Stimulated activated CD8-positive, alpha-beta memory T cell treated with anti-CD3 and anti-CD28 coated beads, Interleukin-4, amount 100 ng/mL, for 1 hour (primary cell): Measurements from ENCODE around the gene S1PR2.
A peak's percentile ranks its signal among the peaks of the same experiment; 100 is the strongest.
"Not testable (repeated sequence)": the region's sequence is repeated elsewhere in the genome, so short reads cannot be mapped to it uniquely, and the experiment has no call there.

ENCODE experiments used
- DNase-seq, 2 donors: peaks; one replicate each; pipeline ENCODE4 v3.0.0-alpha.2; 2020; ENCODE audit warnings: low read depth in 2 of 2, low spot score in 1 of 2

S1PR2 gene

GRCh38 chr19:10226021-10226375 lies 5.1 kb downstream of the S1PR2 start:
- DNase-seq: no peak

DNA sequence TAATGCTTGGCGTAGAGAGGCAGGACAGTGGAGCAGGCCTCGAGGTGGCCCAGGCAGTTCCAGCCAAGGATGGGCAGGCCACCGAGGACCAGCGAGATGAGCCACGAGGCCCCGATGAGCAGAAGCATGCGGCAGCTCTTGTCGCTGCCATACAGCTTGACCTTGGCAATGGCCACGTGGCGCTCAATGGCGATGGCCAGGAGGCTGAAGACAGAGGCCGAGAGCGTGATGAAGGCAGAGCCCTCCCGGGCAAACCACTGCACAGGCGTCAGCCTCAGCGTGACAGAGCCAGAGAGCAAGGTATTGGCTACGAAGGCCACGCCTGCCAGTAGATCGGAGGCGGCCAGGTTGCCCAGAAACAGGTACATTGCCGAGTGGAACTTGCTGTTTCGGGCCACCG lies 6.8 kb downstream of the S1PR2 start:
- DNase-seq: no peak

- no peak for DNase-seq
These were observed 7.5 kb downstream of the S1PR2 start for GRCh38 chr19:10223488-10224213.

DNA sequence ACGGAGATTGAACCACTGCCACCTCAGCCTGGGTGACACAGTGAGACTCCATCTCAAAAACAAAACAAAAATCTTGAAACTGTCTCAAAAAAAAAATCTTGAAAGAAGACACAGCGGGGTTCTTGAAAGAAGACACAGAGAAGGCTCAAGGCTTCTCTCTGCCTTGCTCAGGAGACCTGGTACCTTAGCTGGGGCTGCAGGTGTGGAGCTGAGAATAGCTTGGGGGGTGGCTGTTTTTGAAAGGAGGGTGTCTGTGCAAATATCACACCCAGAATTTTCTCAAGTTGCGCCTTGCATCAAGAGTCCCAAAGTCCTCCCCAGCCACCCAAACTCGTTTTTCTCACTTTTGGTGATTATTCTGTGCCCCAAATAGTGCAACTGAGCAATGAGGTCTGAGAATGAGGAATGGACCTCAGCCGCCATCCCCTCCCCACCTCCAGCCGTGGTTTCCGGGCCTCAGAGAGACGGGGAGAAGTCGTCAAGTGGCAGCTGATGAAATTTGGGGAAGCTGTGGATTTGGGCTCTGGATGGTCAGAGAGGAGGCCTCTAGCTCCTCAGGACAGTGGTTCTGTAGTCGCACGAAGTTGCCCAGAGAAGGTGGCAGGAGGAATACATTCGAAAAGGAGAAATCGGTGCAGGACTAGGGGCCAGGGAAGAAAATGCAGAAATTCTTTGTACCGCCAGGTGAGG lies 8.8 kb downstream of the S1PR2 start:
- no peak for DNase-seq

DNA sequence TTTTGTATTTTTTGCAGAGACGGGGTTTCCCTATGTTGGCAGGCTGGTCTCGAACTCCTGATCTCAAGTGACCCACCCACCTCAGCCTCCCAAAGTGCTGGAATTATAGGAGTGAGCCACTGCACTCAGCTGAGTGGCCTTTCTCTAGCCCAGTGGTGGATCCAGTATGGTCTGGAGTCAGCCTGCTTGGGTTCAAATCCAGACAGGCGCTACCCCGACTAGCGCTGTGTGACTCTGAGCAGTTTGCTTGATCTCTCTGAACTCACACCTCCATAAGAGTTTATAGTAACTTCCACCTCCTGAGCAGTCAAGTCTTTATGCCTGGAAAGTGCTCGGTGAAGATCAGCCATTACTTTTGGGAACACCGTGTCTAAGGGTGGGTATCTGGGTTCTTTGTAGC lies 10.4 kb downstream of the S1PR2 start:
- DNase-seq: no peak

GRCh38 chr19:10219678-10220077 lies 11.5 kb downstream of the S1PR2 start:
- DNase-seq: no peak

DNA sequence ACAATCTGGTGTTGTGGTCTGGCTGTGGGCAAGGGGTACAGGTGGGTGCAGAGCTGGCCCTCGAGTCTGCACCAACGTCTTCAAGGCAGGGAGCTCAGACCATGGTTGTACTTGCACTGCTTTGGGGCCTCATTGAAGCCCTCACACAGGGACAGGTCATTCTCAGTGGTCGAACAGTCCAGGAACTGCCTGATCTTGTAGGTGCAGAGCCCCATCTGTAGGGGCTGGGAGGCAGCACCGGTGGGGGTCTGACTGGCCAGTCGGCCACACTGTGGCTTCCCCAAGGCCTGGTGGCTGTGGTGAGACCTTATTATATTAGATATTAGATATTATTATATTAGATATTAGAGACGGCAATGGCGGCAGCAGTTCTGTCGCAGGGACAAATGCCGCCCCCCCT lies 14.0 kb downstream of the S1PR2 start:
- DNase-seq: no peak

GRCh38 chr19:10214784-10215183 lies 16.3 kb downstream of the S1PR2 start:
- no peak for DNase-seq

DNA sequence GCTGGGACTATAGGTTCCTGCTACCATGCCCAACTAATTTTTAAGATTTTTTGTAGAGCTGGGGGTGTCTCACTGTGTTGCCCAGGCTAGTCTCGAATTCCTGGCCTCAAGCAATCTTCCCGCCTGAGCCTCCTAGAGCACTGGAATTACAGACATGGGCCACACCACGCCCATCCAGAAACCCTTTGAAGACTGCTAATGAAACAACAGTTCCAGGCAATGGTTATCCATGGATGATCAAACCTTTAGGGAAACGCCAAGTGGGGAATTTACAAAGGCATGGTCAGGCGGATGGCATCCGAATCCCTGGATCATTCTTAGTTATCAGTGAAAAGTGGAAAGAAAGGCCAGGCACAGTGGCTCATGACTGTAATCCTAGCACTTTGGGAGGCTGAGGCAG lies 19.4 kb downstream of the S1PR2 start:
- DNase-seq: no peak

DNA sequence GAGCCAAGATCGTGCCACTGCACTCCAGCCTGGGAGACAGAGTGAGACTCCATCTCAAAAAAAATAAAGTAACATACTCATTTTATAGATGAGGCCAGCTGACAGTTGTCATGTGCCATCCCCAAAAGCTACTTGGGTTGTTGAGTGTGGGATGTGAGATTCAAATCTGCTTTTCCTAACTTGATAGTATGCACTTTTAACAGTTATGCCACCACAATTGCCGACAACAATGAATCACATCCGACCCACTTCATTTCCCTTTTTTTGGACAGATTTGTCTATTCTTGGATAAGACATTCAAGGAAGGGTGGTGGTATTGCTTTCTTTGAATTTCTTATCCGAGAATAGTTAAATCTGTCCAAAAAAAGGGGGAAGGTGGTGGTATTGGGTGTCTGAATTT lies 20.1 kb downstream of the S1PR2 start:
- DNase-seq: no peak

DNA sequence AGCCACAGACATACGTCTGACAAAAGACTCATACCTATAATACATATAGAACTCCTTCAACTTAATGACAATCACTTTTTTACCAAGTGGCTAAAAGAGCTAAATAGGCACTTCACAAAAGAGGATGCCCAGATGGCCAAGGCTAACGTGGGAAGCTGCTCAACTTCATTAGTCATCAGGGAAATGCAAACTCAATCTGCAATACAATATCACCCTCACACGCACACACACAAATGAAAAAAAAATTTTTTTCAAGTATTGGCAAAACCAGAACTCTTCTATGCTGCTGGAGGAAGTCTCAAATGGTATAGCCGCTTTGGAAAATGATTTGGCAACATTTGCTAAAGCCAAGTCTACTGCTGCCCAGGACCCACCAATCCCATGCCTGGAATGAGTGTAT lies 21.8 kb downstream of the S1PR2 start:
- DNase-seq: no peak

- DNase-seq: no peak
These were observed 24.1 kb downstream of the S1PR2 start for GRCh38 chr19:10207026-10207425.

DNA sequence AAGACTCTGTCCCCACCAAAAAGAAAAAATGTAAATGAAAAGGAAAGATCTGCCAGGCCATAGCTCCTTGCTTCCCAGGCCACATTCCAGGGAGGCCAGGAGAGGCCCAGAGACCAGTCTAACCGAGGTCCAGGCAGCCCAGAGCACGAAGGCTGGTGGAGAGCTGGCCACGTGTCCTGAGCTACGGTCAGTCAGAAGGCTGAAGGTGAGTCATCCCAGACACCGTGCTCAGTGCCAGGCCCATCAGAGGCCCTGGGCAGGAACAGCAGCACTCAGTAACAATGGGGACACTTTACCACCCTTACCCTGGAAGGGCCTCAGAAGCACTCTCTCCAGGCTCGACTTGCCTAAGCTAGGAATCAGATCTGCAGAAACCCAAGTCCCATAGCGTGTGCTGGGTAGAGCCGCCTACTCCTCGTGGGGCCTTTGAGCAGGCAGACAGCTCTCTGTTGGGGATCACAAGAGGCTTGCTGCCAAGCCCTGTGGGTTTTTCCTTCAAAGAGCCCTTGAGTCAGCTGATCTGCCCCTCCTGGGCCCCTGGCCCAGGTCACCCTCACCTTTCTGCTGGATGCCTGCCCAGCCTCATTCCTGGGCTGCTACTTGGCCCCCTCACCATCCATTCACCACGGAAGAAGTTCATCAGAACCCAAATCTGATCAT lies 24.8 kb downstream of the S1PR2 start:
- DNase-seq: no peak

DNA sequence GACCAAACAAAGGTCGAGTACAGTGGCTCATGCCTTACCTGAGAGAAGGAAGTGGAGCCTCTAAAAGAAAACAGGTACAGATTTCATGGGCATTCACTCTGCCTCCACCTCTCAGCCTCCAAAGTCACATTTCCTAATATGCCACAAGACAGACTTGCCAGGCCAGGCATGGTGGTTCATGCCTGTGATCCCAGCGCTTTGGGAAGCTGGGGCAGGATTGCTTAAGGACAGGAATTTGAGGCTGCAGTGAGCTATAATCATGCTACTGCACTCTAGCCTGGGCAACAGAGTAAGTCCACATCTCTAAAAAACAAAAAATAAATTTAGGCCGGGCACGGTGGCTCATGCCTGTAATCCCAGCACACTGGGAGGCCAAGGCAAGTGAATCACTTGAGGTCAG lies 25.5 kb downstream of the S1PR2 start:
- DNase-seq: no peak

- DNase-seq: no peak
These were observed 27.4 kb downstream of the S1PR2 start for GRCh38 chr19:10203686-10204085.

- no peak for DNase-seq
These were observed 30.0 kb downstream of the S1PR2 start for GRCh38 chr19:10201176-10201575.

GRCh38 chr19:10200101-10200500 lies 31.0 kb downstream of the S1PR2 start:
- DNase-seq: not testable (repeated sequence)

DNA sequence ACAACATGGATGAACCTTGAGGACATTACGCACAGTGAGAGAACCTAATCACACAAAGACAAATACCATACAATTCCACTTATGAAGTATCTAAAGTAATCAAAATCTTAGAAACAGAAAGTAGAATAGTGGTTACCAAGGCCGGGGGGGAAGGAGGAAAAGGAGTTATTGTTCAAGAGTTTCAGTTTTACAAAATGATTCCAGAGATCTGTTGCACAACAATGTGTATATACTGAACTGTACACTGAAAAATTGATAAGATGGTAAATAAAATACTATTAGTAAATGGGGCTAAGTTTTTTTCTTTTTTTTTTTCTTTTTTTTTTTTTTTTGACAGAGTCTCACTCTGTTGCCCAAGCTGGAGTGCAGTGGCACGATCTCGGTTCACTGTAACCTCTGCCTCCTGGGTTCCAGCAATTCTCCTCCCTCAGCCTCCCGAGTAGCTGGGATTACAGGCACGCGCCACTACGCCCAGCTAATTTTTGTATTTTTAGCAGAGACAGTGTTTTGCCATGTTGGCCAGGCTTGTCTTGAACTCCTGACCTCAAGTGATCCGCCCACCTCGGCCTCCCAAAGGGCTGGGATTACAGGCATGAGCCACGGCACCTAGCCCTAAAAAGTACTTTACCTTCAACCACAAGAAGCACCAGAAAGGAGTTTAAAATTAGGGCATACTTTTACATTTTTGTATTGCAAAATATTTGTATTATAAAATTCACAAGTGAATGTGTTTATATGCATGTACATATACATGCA lies 32.1 kb downstream of the S1PR2 start:
- DNase-seq: not testable (repeated sequence)

DNA sequence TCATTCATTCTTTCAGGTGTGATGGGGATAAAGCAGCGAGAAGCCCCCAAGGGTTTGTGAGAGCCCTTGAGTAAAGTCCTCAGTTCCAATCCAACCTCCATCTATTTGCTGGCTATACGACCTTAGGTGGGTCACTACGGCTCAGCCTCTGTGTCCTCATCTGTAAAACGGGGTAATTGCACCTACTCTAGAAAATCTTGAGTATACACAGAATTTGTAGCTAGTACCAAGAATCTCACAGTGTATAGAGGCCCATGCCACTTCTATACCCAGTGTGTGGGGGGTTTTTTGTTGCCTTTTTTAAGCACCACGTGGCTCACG lies 36.0 kb downstream of the S1PR2 start:
- DNase-seq: no peak

GRCh38 chr19:10194500-10195198 lies 36.5 kb downstream of the S1PR2 start, which contains the start of gene DNMT1:
TSS of gene DNMT1 (minus strand) at chr19:10194953. CDS start at chr19:10194899, 54 bp downstream.
- peak; percentile 86 to 93 for DNase-seq
